Ascending aorta (tissue), 2 donors: ENCODE results near the gene TAMALIN. TPM values are rescaled to one million over a fixed set of nuclear protein-coding genes. Genes with fewer than 3 reads are reported as not detected.

Source experiments
- DNase-seq, 2 donors: peaks; one replicate each; pipeline ENCODE4 v3.0.0-alpha.2; 2019; ENCODE audit warnings: low spot score in 2 of 2
- H3K27ac ChIP-seq, 2 donors: fragments of 200-600 bp; sonication (generic); one replicate each; pipeline ENCODE4 v1.5.1; 2016 to 2017; ENCODE audit warnings: mild to moderate bottlenecking in 1 of 2
- H3K27me3 ChIP-seq: fragments of 200-600 bp; sonication (generic); one replicate; pipeline ENCODE4 v1.5.1; 2017
- H3K36me3 ChIP-seq, 2 donors: fragments of 200-600 bp; sonication (generic); one replicate each; pipeline ENCODE4 v1.5.1; 2016
- H3K4me1 ChIP-seq, 2 donors: fragments of 200-600 bp; sonication (generic); one replicate each; pipeline ENCODE4 v1.5.1; 2016 to 2017; ENCODE audit warnings: mild to moderate bottlenecking in 1 of 2
- H3K4me3 ChIP-seq, 2 donors: fragments of 200-600 bp; sonication (generic); one replicate each; pipeline ENCODE4 v1.5.1; 2016 to 2017; ENCODE audit warnings: mild to moderate bottlenecking in 1 of 2
- H3K9me3 ChIP-seq, 2 donors: fragments of 200-600 bp; sonication (generic); one replicate each; pipeline ENCODE4 v1.5.1; 2016
- CTCF ChIP-seq, 3 experiments: fragments of 200-600 bp in 2 of 3; fragments of 450-650 bp in 1 of 3; sonication (generic) in 2 of 3; IDR thresholded peaks; one replicate each; pipeline ENCODE4 v1.5.1; 2016 to 2019; ENCODE audit warnings: antibody characterized with exemption in 3 of 3, mild to moderate bottlenecking in 1 of 3, moderate library complexity in 1 of 3
- intact Hi-C: fragments of 100-400 bp; cut with DNase I; formaldehyde crosslinking; loops from one replicate; pipeline ENCODE4 v1.15.1; 2023
- total RNA-seq: library from RNA; depleted of rRNA; stranded (reverse); fragments of >200 nt; gene quantifications from one replicate; pipeline ENCODE4 v1.1.0, GENCODE V29; 2016

The TAMALIN gene
- total RNA-seq, 1 donor from 2014 or later = 32.6 TPM

- Histone ChIP-seq H3K27ac (no peak overlapping the region), H3K4me1 (peaks cover 0 to 27% of the 10 kb centered on the region in 2 donors)
- intact Hi-C loops = no loop called here
Observed at GRCh38 chr12:51971679-51972421, 34.9 kb upstream of the TAMALIN start.

GRCh38 chr12:51972422-51972812 is 34.3 kb upstream of the TAMALIN start:
- H3K4me3 ChIP-seq = no peak overlapping the region
- DNase-seq = no peak

More at GRCh38 chr12:51971679-51972421, 34.9 kb upstream of the TAMALIN start:
- peaks cover 13 to 19% of the 10 kb centered on the region in 2 donors for H3K36me3 ChIP-seq
- no peak for TF ChIP-seq CTCF (IDR thresholded peaks at IDR 0.05)
- no peak overlapping the region for H3K4me3 ChIP-seq
- H3K27me3 ChIP-seq = no peaks in the 10 kb centered on the region
- no peak for DNase-seq
- H3K9me3 ChIP-seq = no peaks in the 10 kb centered on the region

GRCh38 chr12:51972849-51973273 is 33.9 kb upstream of the TAMALIN start:
- Histone ChIP-seq H3K27me3 (no peaks in the 10 kb centered on the region), H3K27ac (peak overlapping the region in 1 of 2 donors; percentile 19), H3K4me1 (peaks cover 0 to 29% of the 10 kb centered on the region in 2 donors), H3K4me3 (no peak overlapping the region), H3K36me3 (peaks cover 14 to 28% of the 10 kb centered on the region in 2 donors), H3K9me3 (no peaks in the 10 kb centered on the region)
- DNase-seq = peak; percentile 30 to 81
- TF ChIP-seq CTCF (IDR thresholded peaks at IDR 0.05) = no peak
- intact Hi-C loops = no loop called here

More at GRCh38 chr12:51972422-51972812, 34.3 kb upstream of the TAMALIN start:
- H3K9me3 ChIP-seq = no peaks in the 10 kb centered on the region
- no peak overlapping the region for H3K27ac ChIP-seq
- H3K36me3 ChIP-seq = peaks cover 14 to 25% of the 10 kb centered on the region in 2 donors
- no peaks in the 10 kb centered on the region for H3K27me3 ChIP-seq
- intact Hi-C loops = no loop called here
- peaks cover 0 to 27% of the 10 kb centered on the region in 2 donors for H3K4me1 ChIP-seq
- no peak for TF ChIP-seq CTCF (IDR thresholded peaks at IDR 0.05)

- Histone ChIP-seq H3K9me3 (no peaks in the 10 kb centered on the region), H3K4me3 (no peak overlapping the region), H3K36me3 (peaks cover 14 to 33% of the 10 kb centered on the region in 2 donors), H3K27me3 (no peaks in the 10 kb centered on the region), H3K27ac (peak overlapping the region in 1 of 2 donors; percentile 19), H3K4me1 (peaks cover 0 to 30% of the 10 kb centered on the region in 2 donors)
- no peak for TF ChIP-seq CTCF (IDR thresholded peaks at IDR 0.05)
- DNase-seq = no peak
- intact Hi-C loops = no loop called here
Observed at GRCh38 chr12:51973560-51973959, 33.2 kb upstream of the TAMALIN start.

- H3K27ac ChIP-seq = no peak overlapping the region
- no peak for TF ChIP-seq CTCF (IDR thresholded peaks at IDR 0.05)
- H3K9me3 ChIP-seq = no peaks in the 10 kb centered on the region
- H3K4me3 ChIP-seq = no peak overlapping the region
- peaks cover 0 to 30% of the 10 kb centered on the region in 2 donors for H3K4me1 ChIP-seq
- H3K36me3 ChIP-seq = peaks cover 14 to 33% of the 10 kb centered on the region in 2 donors
- intact Hi-C loops = no loop called here
- no peak for DNase-seq
- no peaks in the 10 kb centered on the region for H3K27me3 ChIP-seq
Observed at GRCh38 chr12:51974646-51975045, 32.1 kb upstream of the TAMALIN start.
